Left colon (tissue), 2 donors: Measurements from ENCODE around the gene TMEM198. TPM values are rescaled to one million over a fixed set of nuclear protein-coding genes. Genes with fewer than 3 reads are reported as not detected.

Source experiments
- ATAC-seq: fragments of 200-7000 bp; cut with Tn5 transposase; one replicate; pipeline ENCODE4 v1.9.1; 2020; ENCODE audit warnings: mild to moderate bottlenecking, moderate library complexity
- DNase-seq, 2 donors: peaks; one replicate each; pipeline ENCODE4 v3.0.0-alpha.2; 2020
- intact Hi-C, 2 donors: fragments of 100-400 bp; cut with DNase I in 1 of 2; cut with micrococcal nuclease in 1 of 2; formaldehyde crosslinking; loops; one replicate each; pipeline versions ENCODE4 v1.11.2 to v1.14.0; 2022; cut with DNase I, micrococcal nuclease
- total RNA-seq, 2 donors: library from RNA; stranded (reverse); fragmentation: NEBNext Ultra II Directional; extraction: Animal tissue kit (Norgen Biotek cat#: 25700); gene quantifications; one replicate each; pipeline ENCODE4 v1.2.1, GENCODE V29; 2021
- donor health status: DM: no; HTN: no; CAD: no.
- donor health status: DM: yes; HTN: yes; CAD: no.

The TMEM198 gene
- total RNA-seq, 2 donors from 2014 or later = 1.4 to 1.6 TPM

GRCh38 chr2:219552382-219553167, 8.7 kb downstream of the TMEM198 start:
- intact Hi-C loops = no loop called here
- ATAC-seq (peak; percentile 97), DNase-seq (peak; percentile 82 to 93)

- ATAC-seq = no peak
- intact Hi-C loops = no loop called here
- DNase-seq = no peak
Measured at GRCh38 chr2:219553168-219553417, 9.3 kb downstream of the TMEM198 start.

DNA sequence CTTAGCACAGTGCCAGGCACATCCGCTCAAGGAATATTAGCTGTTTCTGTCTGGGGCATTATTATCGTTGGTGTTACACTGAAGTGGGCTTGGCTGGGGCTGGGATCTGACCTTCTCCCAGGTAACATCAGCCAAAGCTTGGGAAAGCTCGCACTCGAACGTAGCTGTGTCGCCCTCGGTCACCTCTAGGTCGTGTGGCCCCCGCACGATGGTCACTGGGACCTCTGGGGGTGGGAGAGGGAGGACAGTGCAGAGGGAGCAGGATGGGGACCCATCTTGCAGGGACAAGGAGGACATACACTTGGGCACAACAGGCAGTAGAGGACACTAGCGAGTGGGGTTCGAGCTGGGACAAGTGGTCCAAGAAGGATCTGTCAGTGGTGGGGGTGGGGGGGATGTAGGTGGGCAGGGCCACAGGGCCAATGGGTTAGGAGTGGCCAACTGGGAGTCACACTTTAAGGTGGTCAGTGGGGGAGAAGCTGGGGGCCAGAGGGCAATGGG, 9.7 kb downstream of the TMEM198 start:
- no peak for ATAC-seq
- intact Hi-C loops = no loop called here
- no peak for DNase-seq

DNA sequence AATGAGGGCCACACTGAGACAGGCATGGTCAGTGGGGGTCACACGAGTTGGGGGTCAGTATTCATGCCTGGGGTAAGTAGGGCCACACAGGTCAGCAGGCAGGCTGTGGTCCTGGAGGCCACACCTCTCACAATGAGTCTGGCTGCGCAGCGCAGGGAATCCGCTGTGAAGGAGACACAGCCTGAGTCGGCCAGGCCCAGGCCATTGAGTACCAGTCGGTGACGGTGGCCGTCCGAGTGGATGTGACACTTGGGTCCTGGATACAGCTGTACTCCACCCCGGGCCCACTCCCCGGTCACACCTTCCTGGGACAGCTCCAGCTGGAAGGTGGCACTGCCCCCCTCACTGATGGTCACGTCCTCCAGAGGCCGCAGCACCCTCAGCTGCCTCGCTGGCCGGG, 10.5 kb downstream of the TMEM198 start:
- ATAC-seq = no peak
- no peak for DNase-seq
- intact Hi-C loops = no loop called here

DNA sequence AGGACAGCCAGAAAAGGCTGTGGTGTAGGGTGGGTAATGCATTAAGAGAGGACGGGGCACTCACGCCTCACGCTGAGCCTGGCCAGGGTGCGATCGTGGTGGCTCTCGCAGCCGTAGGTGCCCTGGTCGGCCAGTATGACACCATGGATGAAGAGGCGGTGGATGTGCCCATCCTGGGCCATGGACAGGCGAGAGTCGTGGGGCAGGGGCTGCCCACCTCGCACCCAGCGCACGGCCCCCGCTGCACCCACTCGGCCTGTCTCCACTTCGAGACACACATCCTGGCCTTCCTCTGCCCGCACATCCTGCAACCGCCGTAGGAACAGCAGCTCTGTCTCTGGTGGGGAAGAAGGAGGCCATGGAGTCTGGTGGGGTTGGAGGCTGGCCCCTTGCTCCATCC, 12.1 kb downstream of the TMEM198 start:
- intact Hi-C loops = no loop called here
- ATAC-seq (no peak), DNase-seq (no peak)

GRCh38 chr2:219556413-219556812, 12.6 kb downstream of the TMEM198 start:
- ATAC-seq (no peak), DNase-seq (no peak)
- intact Hi-C loops = no loop called here

DNA sequence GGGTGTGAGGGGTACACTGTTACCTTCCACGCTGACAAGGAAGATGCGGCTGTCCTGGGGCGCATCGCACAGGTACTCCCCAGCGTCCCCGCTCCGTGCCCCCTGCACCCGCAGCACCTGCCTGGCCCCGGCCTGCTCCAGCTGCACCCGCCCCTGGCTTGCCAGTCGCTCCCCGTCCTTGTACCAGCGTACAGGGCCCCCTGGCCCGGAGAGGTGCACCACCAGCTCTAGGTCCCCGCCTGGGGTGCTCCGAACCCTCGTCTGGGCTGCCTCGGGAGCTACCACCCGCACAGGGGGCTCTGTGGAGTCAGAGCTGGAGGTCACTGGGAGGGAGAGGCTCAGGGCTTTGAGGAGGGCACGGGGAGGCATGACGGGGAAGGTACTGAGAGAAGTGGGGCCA, 13.5 kb downstream of the TMEM198 start:
- DNase-seq (no peak), ATAC-seq (no peak)
- intact Hi-C loops = no loop called here

- ATAC-seq (no peak), DNase-seq (no peak)
- intact Hi-C loops = no loop called here
Measured at GRCh38 chr2:219557791-219558785, 14.3 kb downstream of the TMEM198 start.

GRCh38 chr2:219559156-219559915, 15.5 kb downstream of the TMEM198 start:
- DNase-seq = no peak
- no peak for ATAC-seq
- intact Hi-C loops = no loop called here

DNA sequence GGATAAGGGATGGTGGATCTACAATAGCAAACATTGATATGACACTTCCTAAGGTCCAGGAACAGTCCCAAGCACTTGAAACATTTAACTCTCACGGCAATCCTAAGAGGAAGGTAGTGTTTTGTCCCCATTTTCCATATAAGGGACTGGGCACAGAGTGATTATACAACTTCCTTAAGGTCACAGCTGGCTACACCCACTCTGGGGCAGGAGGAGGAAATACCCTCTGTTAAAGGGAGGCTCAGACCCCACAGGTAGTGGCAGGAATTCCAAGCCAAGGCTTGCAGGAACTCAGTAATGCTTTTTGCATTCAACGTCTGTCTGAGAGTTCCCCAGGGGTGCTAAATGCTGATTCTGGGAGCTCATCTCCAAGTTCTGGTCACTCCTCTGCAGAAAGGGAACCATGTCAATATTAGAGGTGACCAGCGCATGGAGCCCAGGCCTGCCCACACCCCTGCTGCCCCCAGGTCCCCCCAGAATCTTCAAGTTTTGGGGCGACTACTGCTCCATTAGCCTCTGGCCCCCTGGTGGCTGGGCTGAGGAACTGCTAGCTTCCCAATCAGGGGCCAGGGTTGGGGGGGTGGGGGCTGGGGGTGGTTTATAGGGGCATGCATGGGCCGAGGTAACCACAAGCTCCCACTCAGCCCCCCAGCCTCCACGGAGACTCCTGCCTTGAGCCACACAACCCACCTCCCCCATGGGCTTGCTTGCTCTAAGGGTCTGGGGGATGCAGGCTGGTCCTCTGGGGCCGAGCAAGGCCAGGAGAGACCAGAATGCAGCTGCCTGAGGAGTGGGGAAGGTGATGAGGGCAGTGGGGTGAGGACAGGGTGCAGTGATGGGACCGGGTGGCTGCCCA, 16.4 kb downstream of the TMEM198 start:
- DNase-seq (no peak), ATAC-seq (peak; percentile 78)
- intact Hi-C loops = no loop called here

- ATAC-seq = no peak
Measured at GRCh38 chr2:219560893-219561178, 17.0 kb downstream of the TMEM198 start.

DNA sequence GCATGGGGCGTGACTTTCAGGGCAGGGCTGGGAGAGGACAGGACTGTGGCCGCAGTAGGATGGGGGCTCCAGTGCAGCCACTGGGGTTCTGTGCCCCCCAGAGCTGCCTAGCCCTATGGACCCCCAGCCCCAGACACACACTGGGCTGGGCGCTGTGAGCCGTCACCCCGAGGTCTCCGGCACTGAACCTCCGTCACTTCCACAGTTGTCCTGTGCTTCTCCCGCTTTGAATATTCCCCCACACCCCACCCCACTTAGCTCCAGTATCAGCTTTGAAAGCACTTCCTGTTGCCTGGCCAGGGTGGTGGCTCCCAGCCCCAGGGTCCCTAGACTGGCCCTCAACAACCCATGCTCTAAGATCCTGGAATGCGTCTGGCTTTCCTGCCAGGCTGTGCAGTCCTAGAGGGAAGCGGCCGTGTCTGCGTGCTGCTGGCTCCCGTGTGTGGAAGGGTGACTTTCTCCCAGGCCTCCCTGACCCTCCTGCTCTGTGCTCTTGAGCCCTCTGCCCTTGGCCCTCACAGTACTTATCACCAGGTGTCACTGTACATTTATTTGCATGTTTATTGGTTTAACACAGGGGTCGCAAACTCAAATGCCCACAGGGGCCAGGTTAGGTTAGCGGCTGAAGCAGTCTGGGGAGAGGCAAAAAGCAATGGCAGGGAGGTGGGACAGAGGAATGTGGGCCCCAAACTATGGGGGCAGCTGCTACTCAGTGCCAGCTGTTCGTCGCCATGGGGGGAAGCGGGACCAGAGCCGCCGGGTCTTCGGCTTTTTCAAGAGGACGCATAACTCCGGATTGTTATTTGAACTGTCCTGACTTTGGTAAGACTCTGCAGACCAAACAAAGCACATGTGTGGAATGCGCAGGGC, 17.6 kb downstream of the TMEM198 start:
- intact Hi-C loops = no loop called here
- DNase-seq = no peak
- ATAC-seq = no peak

More at GRCh38 chr2:219560893-219561178, 17.0 kb downstream of the TMEM198 start:
- DNase-seq = no peak
- intact Hi-C loops = no loop called here

DNA sequence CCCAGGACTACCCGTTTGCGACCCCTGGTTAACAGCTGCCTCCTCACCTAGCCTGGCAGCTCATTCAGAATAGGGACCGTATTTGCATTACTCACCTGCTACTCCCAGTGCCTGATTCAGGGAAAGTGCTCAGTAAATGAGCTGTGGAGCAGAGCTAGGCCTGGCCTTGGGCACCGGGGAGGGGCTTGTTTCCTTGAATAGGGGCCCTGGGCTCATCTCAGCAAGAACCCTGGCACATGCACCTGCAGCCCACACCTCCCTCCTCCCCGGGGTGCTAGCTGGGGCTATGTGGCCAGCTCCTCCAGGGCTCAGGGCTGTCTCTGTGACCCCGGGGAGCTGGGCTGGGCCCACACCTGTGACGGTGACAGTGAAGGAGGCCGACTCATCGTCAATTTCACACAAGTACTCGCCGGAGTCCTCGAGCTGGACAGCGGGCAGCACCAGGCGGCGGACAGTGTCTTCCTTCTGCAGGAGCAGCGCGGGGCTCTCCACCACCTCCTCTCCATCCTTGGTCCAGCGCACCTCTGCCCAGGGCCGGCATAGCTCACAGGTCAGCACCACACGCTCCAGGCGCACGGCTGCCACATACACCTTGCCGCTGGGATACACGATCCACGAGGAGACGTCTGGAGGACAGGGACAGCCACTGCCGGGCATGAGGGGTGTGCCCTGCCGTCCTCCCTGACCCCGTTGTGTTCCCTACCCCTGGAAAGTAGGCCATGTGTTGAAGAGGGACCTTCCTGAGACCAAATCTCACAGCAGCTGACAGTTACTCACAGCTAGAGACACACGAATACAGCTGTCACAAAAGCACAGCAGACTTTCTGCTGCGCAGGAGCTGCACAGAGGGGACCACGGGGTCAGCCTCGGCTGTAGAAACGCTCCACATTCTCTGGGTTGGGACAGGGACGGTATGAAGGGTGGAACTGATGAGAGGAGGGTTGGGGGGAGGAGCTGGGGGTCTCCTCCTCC, 18.5 kb downstream of the TMEM198 start:
- DNase-seq (no peak), ATAC-seq (no peak)
- intact Hi-C loops = no loop called here

DNA sequence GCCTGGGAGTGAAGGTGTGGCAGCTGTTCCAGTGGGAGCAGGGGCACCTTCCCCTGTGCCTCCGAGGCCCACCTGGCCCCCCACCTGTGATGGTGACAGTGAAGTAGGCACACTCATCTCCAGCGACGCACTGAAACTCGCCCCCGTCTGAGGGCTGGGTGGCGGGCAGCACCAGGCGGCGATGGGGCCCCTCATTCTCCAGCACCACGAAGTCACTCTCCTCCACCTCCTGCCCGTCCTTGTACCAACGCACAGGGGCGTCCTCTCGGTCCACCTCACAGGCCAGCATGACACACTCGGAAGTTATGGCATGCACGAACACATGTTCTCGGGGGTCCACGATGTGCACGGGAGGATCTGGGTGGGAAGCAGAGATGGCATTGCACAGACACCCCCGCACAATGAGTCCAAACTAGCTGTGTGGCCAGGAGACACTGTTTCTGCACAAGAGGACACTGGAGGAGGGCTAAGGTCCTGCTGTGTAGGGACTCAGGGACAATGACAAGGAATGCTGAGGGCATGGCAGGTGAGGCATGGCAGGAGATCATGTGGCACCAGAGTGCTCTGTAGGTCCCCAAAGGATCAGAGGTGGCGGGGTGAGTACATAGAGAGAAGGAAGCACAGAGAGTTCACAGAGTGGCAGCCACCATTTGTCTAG, 19.6 kb downstream of the TMEM198 start:
- DNase-seq (no peak), ATAC-seq (no peak)
- intact Hi-C loops = no loop called here

- DNase-seq = no peak
- intact Hi-C loops = no loop called here
- ATAC-seq = no peak
Measured at GRCh38 chr2:219565130-219566080, 21.6 kb downstream of the TMEM198 start.
